NOMO-1 treated with DMSO at 0.1 percent for 48 hours (cell line): ENCODE measurements around the gene GLE1.

Source experiments
- DNase-seq: peaks from one replicate; lab custom pipeline; 2025; ENCODE audit not compliant: unreplicated experiment; lab: John Stamatoyannopoulos, UW

The GLE1 gene

GRCh38 chr9:128587453-128587852, 82.9 kb downstream of the GLE1 start:
- DNase-seq: no peak

DNA sequence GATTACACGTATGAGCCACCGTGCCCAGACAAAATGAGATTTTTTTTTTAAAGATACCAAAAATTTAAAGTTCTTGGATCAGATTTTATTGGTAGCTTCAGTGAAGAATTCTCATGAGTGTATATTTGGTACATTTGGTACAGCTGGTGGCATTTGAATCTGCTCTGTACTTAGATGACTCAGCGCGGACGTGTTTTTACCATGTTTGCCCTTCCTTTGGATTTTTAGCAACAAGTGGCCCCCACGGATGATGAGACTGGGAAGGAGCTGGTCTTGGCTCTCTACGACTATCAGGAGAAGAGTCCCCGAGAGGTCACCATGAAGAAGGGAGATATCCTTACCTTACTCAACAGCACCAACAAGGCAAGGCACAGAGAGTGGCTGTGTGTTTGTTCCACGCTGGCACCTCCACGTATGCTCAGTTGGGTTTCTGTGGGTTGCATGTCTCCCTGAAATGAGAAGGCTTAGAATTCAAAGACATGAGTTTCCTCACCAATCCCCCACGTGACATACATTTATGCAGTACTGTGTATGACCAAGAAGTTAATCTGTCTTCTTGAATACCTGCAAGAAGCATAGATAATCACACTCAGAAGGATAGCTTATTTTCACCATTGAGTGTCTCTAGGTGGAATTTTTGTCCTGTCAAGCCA, 84.2 kb downstream of the GLE1 start:
- no peak for DNase-seq
